ENCODE measurements around the gene TMEM63C. TPM values are rescaled to one million over a fixed set of nuclear protein-coding genes. Genes with fewer than 3 reads are reported as not detected.

TMEM63C gene
- total RNA-seq, 1 experiment from 2014 or later, result 9.3 TPM

DNA sequence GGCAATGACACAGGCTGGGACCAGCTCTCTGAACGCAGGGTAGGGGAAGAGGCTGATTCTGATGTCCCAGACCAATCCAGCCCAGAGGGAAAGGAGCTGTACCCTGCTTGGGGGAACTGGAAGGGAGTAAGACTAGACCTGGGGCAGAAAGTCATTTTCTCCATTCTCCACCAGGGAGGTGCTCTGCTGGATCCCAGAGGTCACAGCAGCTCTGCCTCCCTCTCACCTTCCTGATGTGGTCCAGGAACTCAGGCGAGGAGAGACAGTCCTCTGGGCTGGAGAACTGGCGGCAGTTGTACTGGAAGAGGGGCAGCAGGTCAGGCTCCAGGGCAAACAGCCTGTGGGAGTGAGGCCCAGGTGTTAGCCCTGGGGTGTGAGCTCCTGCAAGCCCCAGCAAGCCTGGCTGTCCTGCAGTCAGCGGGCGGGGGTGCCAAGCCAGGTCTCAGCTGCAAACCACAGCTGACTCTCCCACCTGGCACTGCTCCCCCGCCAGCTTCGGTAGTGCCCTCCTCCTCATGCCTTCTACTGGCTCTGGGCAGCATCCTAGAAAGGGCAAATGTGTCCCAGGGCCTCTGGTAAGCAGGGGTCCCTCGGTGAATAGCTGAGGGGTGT is 87.5 kb downstream of the TMEM63C start:
- peak; percentile 36 for DNase-seq (ENCODE audit: unreplicated experiment)
- Mint-ChIP-seq H3K4me1 (ENCODE audit: insufficient read depth, unreplicated experiment) (peaks cover 12% of the 10 kb centered on the region), H3K9me3 (ENCODE audit: unreplicated experiment) (no peaks in the 10 kb centered on the region), H3K36me3 (ENCODE audit: insufficient read depth, unreplicated experiment) (peaks cover 4% of the 10 kb centered on the region), H3K27me3 (ENCODE audit: insufficient read depth, unreplicated experiment) (peaks cover 11% of the 10 kb centered on the region), H3K27ac (ENCODE audit: low read depth, unreplicated experiment) (no peak overlapping the region), H3K4me3 (ENCODE audit: unreplicated experiment) (no peak overlapping the region)
- no TSS peak for BruUV-seq (replicated peaks)
- ChIA-PET CTCF (interaction anchor here (0.5 to 2.6 kb wide), 5 partner anchors 43 to 117 kb away, joined by 3 to 14 read pairs (median 4); no protein-coding TSS in a partner anchor), POLR2A (interaction anchor here (1.0 kb wide), 1 partner anchor 47 kb away, joined by 3 read pairs; no protein-coding TSS in a partner anchor)
- intact Hi-C loops (cut with micrococcal nuclease), result no loop called here
- TF ChIP-seq, protein P1, sequence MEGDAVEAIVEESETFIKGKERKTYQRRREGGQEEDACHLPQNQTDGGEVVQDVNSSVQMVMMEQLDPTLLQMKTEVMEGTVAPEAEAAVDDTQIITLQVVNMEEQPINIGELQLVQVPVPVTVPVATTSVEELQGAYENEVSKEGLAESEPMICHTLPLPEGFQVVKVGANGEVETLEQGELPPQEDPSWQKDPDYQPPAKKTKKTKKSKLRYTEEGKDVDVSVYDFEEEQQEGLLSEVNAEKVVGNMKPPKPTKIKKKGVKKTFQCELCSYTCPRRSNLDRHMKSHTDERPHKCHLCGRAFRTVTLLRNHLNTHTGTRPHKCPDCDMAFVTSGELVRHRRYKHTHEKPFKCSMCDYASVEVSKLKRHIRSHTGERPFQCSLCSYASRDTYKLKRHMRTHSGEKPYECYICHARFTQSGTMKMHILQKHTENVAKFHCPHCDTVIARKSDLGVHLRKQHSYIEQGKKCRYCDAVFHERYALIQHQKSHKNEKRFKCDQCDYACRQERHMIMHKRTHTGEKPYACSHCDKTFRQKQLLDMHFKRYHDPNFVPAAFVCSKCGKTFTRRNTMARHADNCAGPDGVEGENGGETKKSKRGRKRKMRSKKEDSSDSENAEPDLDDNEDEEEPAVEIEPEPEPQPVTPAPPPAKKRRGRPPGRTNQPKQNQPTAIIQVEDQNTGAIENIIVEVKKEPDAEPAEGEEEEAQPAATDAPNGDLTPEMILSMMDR (IDR thresholded peaks at IDR 0.05; ENCODE audit: unreplicated experiment), result no peak

DNA sequence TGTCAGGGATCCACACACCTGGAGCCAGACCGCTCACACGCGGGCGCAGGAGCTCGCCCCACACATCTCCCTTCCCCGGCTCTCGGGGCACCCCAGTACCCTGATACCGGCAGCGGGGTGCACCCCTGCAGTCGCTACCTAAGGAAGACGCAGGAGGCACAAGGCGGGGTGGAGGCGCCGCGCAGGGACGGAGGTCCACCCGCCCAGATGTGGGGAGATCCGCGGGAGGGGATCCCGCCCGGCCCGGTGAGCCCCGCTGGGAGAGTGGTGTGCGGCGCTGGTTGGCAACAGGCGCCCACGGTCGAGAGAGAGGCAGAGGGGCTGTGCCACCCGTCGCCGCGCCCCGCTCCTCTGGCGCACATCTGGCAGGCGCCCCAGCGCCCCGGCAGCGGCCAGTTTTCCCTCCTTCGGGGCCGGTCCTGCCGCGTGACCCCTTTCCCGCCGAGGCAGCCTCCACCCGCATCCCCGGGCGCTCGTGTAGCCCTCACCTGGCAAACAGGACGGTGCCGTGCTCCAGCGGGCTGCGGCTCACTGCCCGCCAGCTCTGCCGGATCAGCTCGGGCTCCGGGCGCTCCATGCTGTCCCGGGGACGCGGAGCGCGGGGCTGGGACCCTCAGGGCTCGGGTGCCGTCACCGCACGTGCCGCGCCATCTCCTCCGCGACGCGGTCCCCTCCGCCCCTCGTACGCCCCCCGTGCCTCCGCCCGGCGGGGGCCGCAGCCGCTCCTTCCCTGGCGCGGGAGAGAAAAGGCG is 88.9 kb downstream of the TMEM63C start:
- Mint-ChIP-seq H3K4me3 (ENCODE audit: unreplicated experiment) (no peak overlapping the region), H3K27me3 (ENCODE audit: insufficient read depth, unreplicated experiment) (peaks cover 11% of the 10 kb centered on the region), H3K9me3 (ENCODE audit: unreplicated experiment) (no peaks in the 10 kb centered on the region), H3K27ac (ENCODE audit: low read depth, unreplicated experiment) (no peak overlapping the region), H3K36me3 (ENCODE audit: insufficient read depth, unreplicated experiment) (peaks cover 4% of the 10 kb centered on the region), H3K4me1 (ENCODE audit: insufficient read depth, unreplicated experiment) (peaks cover 12% of the 10 kb centered on the region)
- TF ChIP-seq, protein P1 (IDR thresholded peaks at IDR 0.05; ENCODE audit: unreplicated experiment), result no peak
- BruUV-seq (replicated peaks), result no TSS peak
- ChIA-PET CTCF (interaction anchor here (0.6 to 1.2 kb wide), 4 partner anchors 12 to 546 kb away, joined by 3 to 5 read pairs (median 3); no protein-coding TSS in a partner anchor), POLR2A (interaction anchor here (0.6 kb wide), 1 partner anchor 9 kb away, joined by 3 read pairs; no protein-coding TSS in a partner anchor)
- DNase-seq (ENCODE audit: unreplicated experiment), result no peak
- intact Hi-C loops (cut with micrococcal nuclease), result no loop called here

DNA sequence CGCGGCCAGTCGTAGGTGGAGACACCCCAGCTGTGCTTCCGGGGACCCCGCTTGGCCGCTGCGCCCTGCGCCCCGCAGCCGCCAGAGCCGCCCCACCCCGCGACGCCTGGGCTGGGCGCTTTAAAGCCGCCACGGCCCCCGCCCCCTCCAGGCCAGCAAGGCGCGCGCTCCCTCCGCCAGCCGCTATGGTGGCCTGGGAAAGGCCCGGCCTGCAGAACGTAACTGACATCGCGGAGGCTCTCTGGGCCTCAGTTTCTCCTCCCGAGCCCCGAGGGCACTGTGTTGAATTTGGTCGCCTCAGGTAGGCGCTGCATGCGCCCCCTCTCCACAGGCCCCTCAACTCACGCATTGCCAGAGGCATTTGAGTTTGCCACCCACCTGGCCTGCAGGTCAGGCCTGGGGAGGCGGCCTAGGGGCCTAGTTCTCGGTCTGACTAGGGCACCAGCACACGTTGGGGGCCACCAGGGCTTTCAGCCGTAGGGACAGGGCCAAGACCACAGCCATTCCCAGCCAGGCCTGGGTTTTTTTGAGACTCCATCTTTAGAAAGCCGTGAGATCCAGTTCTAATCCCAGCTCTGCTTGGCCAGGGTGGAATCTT is 89.6 kb downstream of the TMEM63C start, which contains the start of gene NGB:
Gene NGB (minus strand): TSS at position 94 of the 598 bp plus-strand sequence. CDS start 269 bp downstream, outside the sequence.
- peaks cover 11% of the 10 kb centered on the region for H3K27me3 Mint-ChIP-seq (ENCODE audit: insufficient read depth, unreplicated experiment)
- H3K27ac Mint-ChIP-seq (ENCODE audit: low read depth, unreplicated experiment), result no peak within 1 kb of the TSS
- peaks cover 9% of the 10 kb centered on the region for H3K36me3 Mint-ChIP-seq (ENCODE audit: insufficient read depth, unreplicated experiment)
- no peak for DNase-seq (ENCODE audit: unreplicated experiment)
- CTCF ChIA-PET, result no interaction called here
- no peaks in the 10 kb centered on the region for H3K9me3 Mint-ChIP-seq (ENCODE audit: unreplicated experiment)
- POLR2A ChIA-PET, result no interaction called here
- no peak within 1 kb of the TSS for H3K4me3 Mint-ChIP-seq (ENCODE audit: unreplicated experiment)
- BruUV-seq (replicated peaks), result no TSS peak
- intact Hi-C loops (cut with micrococcal nuclease), result no loop called here
- TF ChIP-seq, protein P1 (IDR thresholded peaks at IDR 0.05; ENCODE audit: unreplicated experiment), result no peak
- H3K4me1 Mint-ChIP-seq (ENCODE audit: insufficient read depth, unreplicated experiment), result peaks cover 12% of the 10 kb centered on the region

DNA sequence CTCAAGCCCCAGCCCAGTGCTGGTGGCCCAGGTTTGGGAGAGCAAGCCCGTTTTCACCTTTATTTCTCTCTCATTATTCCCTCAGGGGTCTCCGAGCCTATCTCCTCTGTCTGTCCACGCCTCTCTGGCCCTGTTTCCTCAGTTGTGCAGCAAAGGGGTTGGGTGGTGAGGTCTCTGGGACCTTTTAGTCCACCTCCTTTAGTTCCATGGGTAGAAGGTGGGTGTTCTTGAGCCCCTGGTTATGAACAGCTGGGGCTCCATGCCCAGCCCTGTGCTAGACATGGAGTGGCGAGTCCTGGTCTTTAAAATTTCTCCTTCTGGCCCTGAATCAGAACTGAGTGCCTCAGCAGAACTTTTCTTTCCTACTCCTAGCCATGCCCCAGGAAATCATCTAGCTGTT is 90.7 kb downstream of the TMEM63C start:
- intact Hi-C loops (cut with micrococcal nuclease), result no loop called here
- H3K9me3 Mint-ChIP-seq (ENCODE audit: unreplicated experiment), result no peaks in the 10 kb centered on the region
- no TSS peak for BruUV-seq (replicated peaks)

More for the DNA sequence above, 90.7 kb downstream of the TMEM63C start:
- Mint-ChIP-seq H3K27ac (ENCODE audit: low read depth, unreplicated experiment) (no peak overlapping the region), H3K4me3 (ENCODE audit: unreplicated experiment) (no peak overlapping the region), H3K4me1 (ENCODE audit: insufficient read depth, unreplicated experiment) (peaks cover 12% of the 10 kb centered on the region), H3K27me3 (ENCODE audit: insufficient read depth, unreplicated experiment) (peaks cover 11% of the 10 kb centered on the region), H3K36me3 (ENCODE audit: insufficient read depth, unreplicated experiment) (peaks cover 13% of the 10 kb centered on the region)
- ChIA-PET CTCF (interaction anchor here (1.6 to 2.1 kb wide), 2 partner anchors 119 to 122 kb away, joined by 3 to 6 read pairs; no protein-coding TSS in a partner anchor), POLR2A (no interaction called here)
- no peak for DNase-seq (ENCODE audit: unreplicated experiment)
- TF ChIP-seq, protein P1 (IDR thresholded peaks at IDR 0.05; ENCODE audit: unreplicated experiment), result no peak
